Omental fat pad (tissue), 4 donors: ENCODE data around the gene GPC6. TPM values are rescaled to one million over a fixed set of nuclear protein-coding genes. Genes with fewer than 3 reads are reported as not detected.

Source experiments
- ATAC-seq: fragments of 150-250 bp; one replicate; pipeline ENCODE4 v1.9.1; 2016; ENCODE audit warnings: mild to moderate bottlenecking, moderate library complexity; ENCODE audit not compliant: low FRiP score
- DNase-seq: peaks from one replicate; pipeline ENCODE4 v3.0.0-alpha.2; 2019; ENCODE audit warnings: low spot score
- total RNA-seq, 4 donors: library from RNA; depleted of rRNA; stranded (reverse); fragments of >200 nt; gene quantifications; one replicate each; pipeline ENCODE4 v1.1.0, GENCODE V29; 2016
- TF ChIP-seq, protein P1 (sequence below), 3 donors: fragments of 450-650 bp; IDR thresholded peaks; one replicate each; pipeline ENCODE4 v1.5.1; 2016 to 2017; ENCODE audit warnings: antibody characterized with exemption in 3 of 3, mild to moderate bottlenecking in 3 of 3, moderate library complexity in 2 of 3

GPC6 gene
- total RNA-seq, 4 donors from 2014 or later, result 9.2 to 24.4 (median 16.4) TPM

DNA sequence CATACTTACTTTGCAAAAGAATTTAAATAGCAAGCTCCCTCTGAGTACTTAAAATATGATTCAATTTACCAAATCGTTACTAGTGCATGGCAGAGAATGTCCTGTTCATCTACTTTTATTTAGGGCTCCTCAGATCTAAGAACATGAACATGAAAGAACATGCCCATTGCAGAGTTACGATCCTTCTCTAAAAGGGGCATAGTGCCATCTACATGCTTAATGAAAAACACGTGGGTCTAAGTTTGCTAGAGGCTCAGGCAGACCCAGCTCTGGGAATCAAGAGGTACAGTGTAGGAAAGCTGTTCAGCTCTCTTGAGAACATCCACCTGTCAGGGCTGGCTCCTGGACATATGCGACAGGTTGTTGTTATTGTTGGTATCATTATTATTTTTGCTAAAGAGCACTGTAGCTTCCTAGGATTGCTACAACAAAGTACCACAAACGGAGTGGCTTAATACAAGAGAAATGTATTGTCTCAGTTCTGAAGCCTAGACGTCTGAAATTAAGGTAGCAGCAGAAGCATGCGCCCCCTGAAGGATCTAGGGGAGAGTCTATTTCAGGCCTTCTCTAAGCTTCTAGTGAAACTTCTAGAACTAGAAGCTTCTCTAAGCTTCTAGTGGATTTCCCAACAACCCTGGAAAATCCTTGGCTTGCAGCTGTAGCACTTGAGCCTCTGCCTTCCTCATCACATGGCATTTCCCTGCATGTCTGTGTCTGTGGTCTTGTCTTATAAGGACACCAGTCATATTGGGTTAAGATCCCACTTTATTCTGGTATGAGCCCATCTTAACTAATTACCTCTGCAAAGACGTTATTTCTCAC is 1119.0 kb downstream of the GPC6 start:
- TF ChIP-seq, protein P1, sequence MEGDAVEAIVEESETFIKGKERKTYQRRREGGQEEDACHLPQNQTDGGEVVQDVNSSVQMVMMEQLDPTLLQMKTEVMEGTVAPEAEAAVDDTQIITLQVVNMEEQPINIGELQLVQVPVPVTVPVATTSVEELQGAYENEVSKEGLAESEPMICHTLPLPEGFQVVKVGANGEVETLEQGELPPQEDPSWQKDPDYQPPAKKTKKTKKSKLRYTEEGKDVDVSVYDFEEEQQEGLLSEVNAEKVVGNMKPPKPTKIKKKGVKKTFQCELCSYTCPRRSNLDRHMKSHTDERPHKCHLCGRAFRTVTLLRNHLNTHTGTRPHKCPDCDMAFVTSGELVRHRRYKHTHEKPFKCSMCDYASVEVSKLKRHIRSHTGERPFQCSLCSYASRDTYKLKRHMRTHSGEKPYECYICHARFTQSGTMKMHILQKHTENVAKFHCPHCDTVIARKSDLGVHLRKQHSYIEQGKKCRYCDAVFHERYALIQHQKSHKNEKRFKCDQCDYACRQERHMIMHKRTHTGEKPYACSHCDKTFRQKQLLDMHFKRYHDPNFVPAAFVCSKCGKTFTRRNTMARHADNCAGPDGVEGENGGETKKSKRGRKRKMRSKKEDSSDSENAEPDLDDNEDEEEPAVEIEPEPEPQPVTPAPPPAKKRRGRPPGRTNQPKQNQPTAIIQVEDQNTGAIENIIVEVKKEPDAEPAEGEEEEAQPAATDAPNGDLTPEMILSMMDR (IDR thresholded peaks at IDR 0.05), result no peak
- no peak for DNase-seq
- no peak for ATAC-seq

- TF ChIP-seq, protein P1 (IDR thresholded peaks at IDR 0.05), result no peak
- ATAC-seq (no peak), DNase-seq (no peak)
These were observed 1119.8 kb downstream of the GPC6 start for GRCh38 chr13:94346261-94347019.

GRCh38 chr13:94351292-94351990 is 1124.8 kb downstream of the GPC6 start:
- ATAC-seq (no peak), DNase-seq (no peak)
- TF ChIP-seq, protein P1 (IDR thresholded peaks at IDR 0.05), result no peak

- ATAC-seq (no peak), DNase-seq (no peak)
- TF ChIP-seq, protein P1 (IDR thresholded peaks at IDR 0.05), result no peak
These were observed 1125.5 kb downstream of the GPC6 start for GRCh38 chr13:94352057-94352456.

DNA sequence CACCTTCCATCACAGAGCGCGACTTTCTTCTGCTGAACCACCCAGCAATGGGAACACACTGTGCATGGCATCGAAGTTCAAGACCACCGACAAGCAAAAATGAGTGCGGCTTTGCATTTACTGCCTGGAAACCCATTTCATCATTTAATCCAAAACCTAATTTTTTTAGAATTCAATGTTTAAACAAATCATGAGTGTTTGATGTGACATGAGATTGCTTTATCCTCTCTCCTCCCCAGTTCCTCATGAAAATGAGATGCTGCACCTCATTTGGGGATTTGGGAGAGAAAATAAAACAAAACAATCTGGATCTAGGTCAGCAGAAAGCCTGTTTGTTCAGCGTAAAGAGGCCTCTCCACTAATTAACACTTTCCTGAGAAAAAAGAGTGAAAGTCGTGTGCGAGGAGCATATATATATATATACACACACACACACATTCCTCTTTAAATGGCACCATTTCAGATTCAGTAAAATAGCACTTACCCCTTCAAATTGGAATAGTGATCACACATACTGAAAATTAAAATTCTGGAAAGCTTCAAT is 1126.6 kb downstream of the GPC6 start:
- TF ChIP-seq, protein P1 (IDR thresholded peaks at IDR 0.05), result no peak
- DNase-seq (no peak), ATAC-seq (no peak)

- TF ChIP-seq, protein P1 (IDR thresholded peaks at IDR 0.05), result no peak
- DNase-seq, result no peak
These were observed 1133.3 kb downstream of the GPC6 start for GRCh38 chr13:94359875-94360274.

More at GRCh38 chr13:94359875-94360274, 1133.3 kb downstream of the GPC6 start:
- ATAC-seq, result no peak
